Spleen (tissue), 7 donors: Measurements from ENCODE around the gene UGDH.

Experiments used
- POLR2A ChIP-seq, 3 donors: fragments of 450-650 bp; IDR thresholded peaks; one replicate each; pipeline ENCODE4 v1.5.1; 2017; ENCODE audit warnings: antibody characterized with exemption in 3 of 3, mild to moderate bottlenecking in 1 of 3
- POLR2AphosphoS5 ChIP-seq, 3 donors: sonication (generic); formaldehyde crosslinking; IDR thresholded peaks; one replicate each; pipeline ENCODE4 v1.5.1; 2017; ENCODE audit warnings: antibody characterized with exemption in 3 of 3
- TF ChIP-seq, protein P1 (sequence below), 11 experiments: fragments of 200-600 bp in 7 of 11; fragments of 450-650 bp in 4 of 11; sonication (generic) in 4 of 11; IDR thresholded peaks in 8 of 11; conservative IDR thresholded peaks in 3 of 11; 1 replicate in 7 of 11; 2 replicates in 4 of 11; pipeline versions ENCODE4 v1.4.0 to v1.8.0; 2016 to 2021; ENCODE audit warnings: antibody characterized with exemption in 11 of 11, inconsistent platforms in 4 of 11, mild to moderate bottlenecking in 1 of 11
- donor health status: DM: no; HTN: no; CAD: no; lungs with moderate emphysema.
- donor health status: DM: no; HTN: no; CAD: no.
- donor health status: DM: no; HTN: no; CAD: no.

DNA sequence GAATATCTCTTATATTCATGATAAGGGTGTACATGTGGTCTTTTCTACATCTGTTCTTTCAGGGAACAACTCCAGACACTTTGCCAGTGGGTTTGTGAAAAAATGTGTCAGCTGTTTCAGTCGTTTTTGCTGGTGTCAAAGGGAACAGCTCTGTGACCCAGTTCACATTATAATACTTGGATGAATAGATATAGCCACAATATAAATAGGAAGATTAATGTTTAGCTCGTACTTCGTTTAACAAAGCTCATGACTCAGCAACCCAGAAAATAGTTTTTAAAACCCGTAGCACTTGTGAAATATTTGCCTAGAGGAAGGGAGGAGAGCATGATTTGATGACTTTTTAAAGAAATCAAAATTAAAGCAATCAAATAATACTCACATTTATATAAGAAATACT, 60.5 kb downstream of the UGDH start:
- TF ChIP-seq, protein P1, sequence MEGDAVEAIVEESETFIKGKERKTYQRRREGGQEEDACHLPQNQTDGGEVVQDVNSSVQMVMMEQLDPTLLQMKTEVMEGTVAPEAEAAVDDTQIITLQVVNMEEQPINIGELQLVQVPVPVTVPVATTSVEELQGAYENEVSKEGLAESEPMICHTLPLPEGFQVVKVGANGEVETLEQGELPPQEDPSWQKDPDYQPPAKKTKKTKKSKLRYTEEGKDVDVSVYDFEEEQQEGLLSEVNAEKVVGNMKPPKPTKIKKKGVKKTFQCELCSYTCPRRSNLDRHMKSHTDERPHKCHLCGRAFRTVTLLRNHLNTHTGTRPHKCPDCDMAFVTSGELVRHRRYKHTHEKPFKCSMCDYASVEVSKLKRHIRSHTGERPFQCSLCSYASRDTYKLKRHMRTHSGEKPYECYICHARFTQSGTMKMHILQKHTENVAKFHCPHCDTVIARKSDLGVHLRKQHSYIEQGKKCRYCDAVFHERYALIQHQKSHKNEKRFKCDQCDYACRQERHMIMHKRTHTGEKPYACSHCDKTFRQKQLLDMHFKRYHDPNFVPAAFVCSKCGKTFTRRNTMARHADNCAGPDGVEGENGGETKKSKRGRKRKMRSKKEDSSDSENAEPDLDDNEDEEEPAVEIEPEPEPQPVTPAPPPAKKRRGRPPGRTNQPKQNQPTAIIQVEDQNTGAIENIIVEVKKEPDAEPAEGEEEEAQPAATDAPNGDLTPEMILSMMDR (IDR thresholded peaks at IDR 0.05 in 8 of 11, conservative IDR thresholded peaks at IDR 0.05 in 3 of 11) = no peak
- TF ChIP-seq POLR2A (IDR thresholded peaks at IDR 0.05) (no peak), POLR2AphosphoS5 (IDR thresholded peaks at IDR 0.05) (no peak)
